ENCODE results near the gene RNLS.

- TF ChIP-seq NR3C1 (IDR thresholded peaks at IDR 0.05) (no peak), EHMT2 (IDR thresholded peaks at IDR 0.05; ENCODE audit: low read depth) (no peak), POLR2A (IDR thresholded peaks at IDR 0.05; ENCODE audit: low read length) (no peak), HDAC2 (IDR thresholded peaks at IDR 0.05) (no peak), SMC3 (IDR thresholded peaks at IDR 0.05) (no peak), FOSL2 (IDR thresholded peaks at IDR 0.05) (no peak), FOSL2 (CRISPR knock-in tag; IDR thresholded peaks at IDR 0.05) (no peak), ATOH8 (CRISPR knock-in tag; IDR thresholded peaks at IDR 0.05; ENCODE audit: low read depth) (no peak), NPAS2 (CRISPR knock-in tag; IDR thresholded peaks at IDR 0.05; ENCODE audit: borderline replicate concordance) (no peak)
- TF ChIP-seq, protein P1, sequence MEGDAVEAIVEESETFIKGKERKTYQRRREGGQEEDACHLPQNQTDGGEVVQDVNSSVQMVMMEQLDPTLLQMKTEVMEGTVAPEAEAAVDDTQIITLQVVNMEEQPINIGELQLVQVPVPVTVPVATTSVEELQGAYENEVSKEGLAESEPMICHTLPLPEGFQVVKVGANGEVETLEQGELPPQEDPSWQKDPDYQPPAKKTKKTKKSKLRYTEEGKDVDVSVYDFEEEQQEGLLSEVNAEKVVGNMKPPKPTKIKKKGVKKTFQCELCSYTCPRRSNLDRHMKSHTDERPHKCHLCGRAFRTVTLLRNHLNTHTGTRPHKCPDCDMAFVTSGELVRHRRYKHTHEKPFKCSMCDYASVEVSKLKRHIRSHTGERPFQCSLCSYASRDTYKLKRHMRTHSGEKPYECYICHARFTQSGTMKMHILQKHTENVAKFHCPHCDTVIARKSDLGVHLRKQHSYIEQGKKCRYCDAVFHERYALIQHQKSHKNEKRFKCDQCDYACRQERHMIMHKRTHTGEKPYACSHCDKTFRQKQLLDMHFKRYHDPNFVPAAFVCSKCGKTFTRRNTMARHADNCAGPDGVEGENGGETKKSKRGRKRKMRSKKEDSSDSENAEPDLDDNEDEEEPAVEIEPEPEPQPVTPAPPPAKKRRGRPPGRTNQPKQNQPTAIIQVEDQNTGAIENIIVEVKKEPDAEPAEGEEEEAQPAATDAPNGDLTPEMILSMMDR (IDR thresholded peaks at IDR 0.05) = no peak
- TF ChIP-seq, protein P2, sequence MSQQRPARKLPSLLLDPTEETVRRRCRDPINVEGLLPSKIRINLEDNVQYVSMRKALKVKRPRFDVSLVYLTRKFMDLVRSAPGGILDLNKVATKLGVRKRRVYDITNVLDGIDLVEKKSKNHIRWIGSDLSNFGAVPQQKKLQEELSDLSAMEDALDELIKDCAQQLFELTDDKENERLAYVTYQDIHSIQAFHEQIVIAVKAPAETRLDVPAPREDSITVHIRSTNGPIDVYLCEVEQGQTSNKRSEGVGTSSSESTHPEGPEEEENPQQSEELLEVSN (IDR thresholded peaks at IDR 0.05; ENCODE audit: borderline replicate concordance, low read depth) = no peak
- TF ChIP-seq, protein P3, sequence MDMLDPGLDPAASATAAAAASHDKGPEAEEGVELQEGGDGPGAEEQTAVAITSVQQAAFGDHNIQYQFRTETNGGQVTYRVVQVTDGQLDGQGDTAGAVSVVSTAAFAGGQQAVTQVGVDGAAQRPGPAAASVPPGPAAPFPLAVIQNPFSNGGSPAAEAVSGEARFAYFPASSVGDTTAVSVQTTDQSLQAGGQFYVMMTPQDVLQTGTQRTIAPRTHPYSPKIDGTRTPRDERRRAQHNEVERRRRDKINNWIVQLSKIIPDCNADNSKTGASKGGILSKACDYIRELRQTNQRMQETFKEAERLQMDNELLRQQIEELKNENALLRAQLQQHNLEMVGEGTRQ (IDR thresholded peaks at IDR 0.05) = no peak
- TF ChIP-seq, protein P4, sequence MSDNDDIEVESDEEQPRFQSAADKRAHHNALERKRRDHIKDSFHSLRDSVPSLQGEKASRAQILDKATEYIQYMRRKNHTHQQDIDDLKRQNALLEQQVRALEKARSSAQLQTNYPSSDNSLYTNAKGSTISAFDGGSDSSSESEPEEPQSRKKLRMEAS (IDR thresholded peaks at IDR 0.05) = no peak
- TF ChIP-seq, protein P5, sequence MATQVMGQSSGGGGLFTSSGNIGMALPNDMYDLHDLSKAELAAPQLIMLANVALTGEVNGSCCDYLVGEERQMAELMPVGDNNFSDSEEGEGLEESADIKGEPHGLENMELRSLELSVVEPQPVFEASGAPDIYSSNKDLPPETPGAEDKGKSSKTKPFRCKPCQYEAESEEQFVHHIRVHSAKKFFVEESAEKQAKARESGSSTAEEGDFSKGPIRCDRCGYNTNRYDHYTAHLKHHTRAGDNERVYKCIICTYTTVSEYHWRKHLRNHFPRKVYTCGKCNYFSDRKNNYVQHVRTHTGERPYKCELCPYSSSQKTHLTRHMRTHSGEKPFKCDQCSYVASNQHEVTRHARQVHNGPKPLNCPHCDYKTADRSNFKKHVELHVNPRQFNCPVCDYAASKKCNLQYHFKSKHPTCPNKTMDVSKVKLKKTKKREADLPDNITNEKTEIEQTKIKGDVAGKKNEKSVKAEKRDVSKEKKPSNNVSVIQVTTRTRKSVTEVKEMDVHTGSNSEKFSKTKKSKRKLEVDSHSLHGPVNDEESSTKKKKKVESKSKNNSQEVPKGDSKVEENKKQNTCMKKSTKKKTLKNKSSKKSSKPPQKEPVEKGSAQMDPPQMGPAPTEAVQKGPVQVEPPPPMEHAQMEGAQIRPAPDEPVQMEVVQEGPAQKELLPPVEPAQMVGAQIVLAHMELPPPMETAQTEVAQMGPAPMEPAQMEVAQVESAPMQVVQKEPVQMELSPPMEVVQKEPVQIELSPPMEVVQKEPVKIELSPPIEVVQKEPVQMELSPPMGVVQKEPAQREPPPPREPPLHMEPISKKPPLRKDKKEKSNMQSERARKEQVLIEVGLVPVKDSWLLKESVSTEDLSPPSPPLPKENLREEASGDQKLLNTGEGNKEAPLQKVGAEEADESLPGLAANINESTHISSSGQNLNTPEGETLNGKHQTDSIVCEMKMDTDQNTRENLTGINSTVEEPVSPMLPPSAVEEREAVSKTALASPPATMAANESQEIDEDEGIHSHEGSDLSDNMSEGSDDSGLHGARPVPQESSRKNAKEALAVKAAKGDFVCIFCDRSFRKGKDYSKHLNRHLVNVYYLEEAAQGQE (IDR thresholded peaks at IDR 0.05) = no peak
Observed at GRCh38 chr10:88291289-88292184, 291.6 kb downstream of the RNLS start.
